Activated CD8-positive, alpha-beta T cell treated with anti-CD3 and anti-CD28 coated beads for 36 hours (primary cell): ENCODE results near the gene CBX2. TPM values are rescaled to one million over a fixed set of nuclear protein-coding genes. Genes with fewer than 3 reads are reported as not detected.
A peak's percentile ranks its signal among the peaks of the same experiment; 100 is the strongest.

Source experiments
- ATAC-seq: fragments of 200-7000 bp; cut with Tn5 transposase; one replicate; pipeline ENCODE4 v1.10.0; 2021; ENCODE audit warnings: mild to moderate bottlenecking, moderate library complexity
- CTCF ChIA-PET: fragments of 350-600 bp; sonication (Branson Sonifier 250); formaldehyde crosslinking; loops from one replicate; lab custom pipeline; 2021; ENCODE audit warnings: antibody characterized with exemption; lab: Charles Lee
- POLR2A ChIA-PET: fragments of 350-600 bp; sonication (Branson Sonifier 250); formaldehyde crosslinking; loops from one replicate; lab custom pipeline; 2021; ENCODE audit warnings: antibody characterized with exemption; lab: Charles Lee
- DNase-seq: peaks from one replicate; pipeline ENCODE4 v3.0.0-alpha.2; 2020
- H3K27ac Mint-ChIP-seq: one replicate; pipeline ENCODE4 v1.8.0; 2021; ENCODE audit warnings: mild to moderate bottlenecking, mixed read lengths
- H3K27me3 Mint-ChIP-seq: one replicate; pipeline ENCODE4 v1.8.0; 2021; ENCODE audit warnings: mixed read lengths
- H3K36me3 Mint-ChIP-seq: one replicate; pipeline ENCODE4 v1.8.0; 2021; ENCODE audit warnings: low read depth, mixed read lengths
- H3K4me1 Mint-ChIP-seq: one replicate; pipeline ENCODE4 v1.8.0; 2021; ENCODE audit warnings: low read depth, mixed read lengths
- H3K4me3 Mint-ChIP-seq: one replicate; pipeline ENCODE4 v1.8.0; 2021; ENCODE audit warnings: mild to moderate bottlenecking, moderate library complexity, mixed read lengths
- H3K9me3 Mint-ChIP-seq: one replicate; pipeline ENCODE4 v1.8.0; 2021; ENCODE audit warnings: mixed read lengths
- intact Hi-C: fragments of 100-400 bp; cut with micrococcal nuclease; formaldehyde crosslinking; loops from one replicate; pipeline ENCODE4 v1.10.0; 2022
- total RNA-seq, 2 experiments: library from RNA; stranded (reverse); gene quantifications; one replicate each; pipeline ENCODE4 v1.2.3, GENCODE V29; 2021
- TF ChIP-seq, protein P1 (sequence below): fragments of 200-600 bp; IDR thresholded peaks from one replicate; pipeline ENCODE4 v1.8.0; 2022; ENCODE audit warnings: antibody characterized with exemption, mild to moderate bottlenecking

Gene CBX2
- total RNA-seq, 2 experiments from 2014 or later = 8.0 to 9.7 TPM

DNA sequence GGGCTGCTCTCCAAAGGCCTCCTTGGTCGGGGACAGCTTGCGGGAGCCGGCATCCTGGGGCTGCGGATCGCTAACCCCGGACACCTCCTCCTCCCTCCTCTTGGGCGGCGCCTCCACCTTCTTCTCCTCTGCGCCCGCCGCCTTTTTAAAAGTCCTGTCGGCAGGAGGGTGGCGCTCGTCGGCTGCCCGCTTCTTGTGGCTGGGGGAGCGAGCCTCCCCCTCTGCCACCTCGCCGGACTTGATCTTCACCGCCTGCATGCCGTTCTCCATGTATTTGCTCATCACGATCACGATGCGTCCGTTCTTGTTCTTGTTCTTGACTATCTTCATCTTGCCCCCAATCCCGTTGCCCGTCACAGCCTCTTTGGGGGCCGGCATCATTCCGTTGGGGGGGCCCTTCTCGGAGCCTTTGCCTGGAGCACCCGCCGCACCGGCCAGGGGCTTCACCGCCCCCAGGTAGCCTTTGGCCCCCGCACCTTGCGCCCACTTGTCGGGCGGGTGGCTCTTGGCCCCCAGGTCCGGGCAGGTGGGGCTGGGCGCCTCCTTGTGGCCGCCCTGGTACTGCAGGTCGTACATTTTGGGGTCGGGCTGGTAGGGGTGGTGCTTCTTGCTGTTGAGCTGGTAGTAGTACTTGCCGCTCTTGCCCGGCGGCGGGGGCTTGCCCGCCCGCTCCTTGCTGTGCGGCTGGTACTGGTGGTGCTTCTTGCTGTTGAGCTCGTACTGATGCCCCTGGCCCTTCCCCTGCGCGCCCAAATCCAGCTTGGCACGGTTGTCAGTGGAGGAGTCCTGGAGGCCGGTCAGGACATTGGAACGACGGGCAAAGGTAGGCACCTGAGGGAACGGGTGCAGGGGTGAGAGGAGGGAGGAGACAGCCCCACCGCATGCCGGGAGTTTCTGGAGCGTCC lies 56.9 kb downstream of the CBX2 start:
- POLR2A ChIA-PET = interaction anchor here (0.6 to 1.3 kb wide), 4 partner anchors 15 to 28 kb away, joined by 3 to 4 read pairs (median 3); no protein-coding TSS in a partner anchor
- TF ChIP-seq, protein P1, sequence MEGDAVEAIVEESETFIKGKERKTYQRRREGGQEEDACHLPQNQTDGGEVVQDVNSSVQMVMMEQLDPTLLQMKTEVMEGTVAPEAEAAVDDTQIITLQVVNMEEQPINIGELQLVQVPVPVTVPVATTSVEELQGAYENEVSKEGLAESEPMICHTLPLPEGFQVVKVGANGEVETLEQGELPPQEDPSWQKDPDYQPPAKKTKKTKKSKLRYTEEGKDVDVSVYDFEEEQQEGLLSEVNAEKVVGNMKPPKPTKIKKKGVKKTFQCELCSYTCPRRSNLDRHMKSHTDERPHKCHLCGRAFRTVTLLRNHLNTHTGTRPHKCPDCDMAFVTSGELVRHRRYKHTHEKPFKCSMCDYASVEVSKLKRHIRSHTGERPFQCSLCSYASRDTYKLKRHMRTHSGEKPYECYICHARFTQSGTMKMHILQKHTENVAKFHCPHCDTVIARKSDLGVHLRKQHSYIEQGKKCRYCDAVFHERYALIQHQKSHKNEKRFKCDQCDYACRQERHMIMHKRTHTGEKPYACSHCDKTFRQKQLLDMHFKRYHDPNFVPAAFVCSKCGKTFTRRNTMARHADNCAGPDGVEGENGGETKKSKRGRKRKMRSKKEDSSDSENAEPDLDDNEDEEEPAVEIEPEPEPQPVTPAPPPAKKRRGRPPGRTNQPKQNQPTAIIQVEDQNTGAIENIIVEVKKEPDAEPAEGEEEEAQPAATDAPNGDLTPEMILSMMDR = peak; percentile 90
- Mint-ChIP-seq H3K9me3 (no peaks in the 10 kb centered on the region), H3K4me3 (no peak overlapping the region), H3K36me3 (peaks cover 18% of the 10 kb centered on the region), H3K27me3 (peaks cover under 1% of the 10 kb centered on the region), H3K27ac (no peak overlapping the region), H3K4me1 (peaks cover 29% of the 10 kb centered on the region)
- no peak for ATAC-seq
- intact Hi-C loops = loop anchor here (5.0 kb wide), 1 partner anchor 38 kb away; the partner anchor contains the start of gene CBX8
- CTCF ChIA-PET = interaction anchor here (0.6 to 4.0 kb wide), 16 partner anchors 9 to 136 kb away, joined by 3 to 56 read pairs (median 6); no protein-coding TSS in a partner anchor
- peak; percentile 67 for DNase-seq

DNA sequence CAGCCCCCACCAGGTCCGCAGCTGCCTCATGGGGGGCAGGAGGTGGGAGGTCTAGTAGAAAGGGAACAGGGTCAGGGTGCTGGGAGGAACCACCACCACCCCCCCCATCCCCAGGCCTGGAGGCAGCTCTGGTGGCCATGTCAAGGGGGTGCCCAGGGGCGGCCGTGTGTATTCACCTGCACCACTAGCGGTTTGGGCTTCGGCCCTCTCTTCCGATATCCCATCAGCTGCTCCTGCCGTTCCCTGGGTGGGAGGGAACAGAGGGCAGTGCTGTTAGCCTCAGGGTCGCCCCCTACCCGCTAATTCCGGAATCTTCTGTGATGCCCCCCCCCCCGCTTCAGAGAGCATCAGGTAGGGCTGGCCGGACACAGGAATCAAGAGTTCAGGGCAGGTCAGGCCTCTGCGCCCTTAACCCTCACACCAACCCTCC lies 57.5 kb downstream of the CBX2 start:
- H3K36me3 Mint-ChIP-seq = peaks cover 18% of the 10 kb centered on the region
- no peak overlapping the region for H3K27ac Mint-ChIP-seq
- no peak overlapping the region for H3K4me3 Mint-ChIP-seq

DNA sequence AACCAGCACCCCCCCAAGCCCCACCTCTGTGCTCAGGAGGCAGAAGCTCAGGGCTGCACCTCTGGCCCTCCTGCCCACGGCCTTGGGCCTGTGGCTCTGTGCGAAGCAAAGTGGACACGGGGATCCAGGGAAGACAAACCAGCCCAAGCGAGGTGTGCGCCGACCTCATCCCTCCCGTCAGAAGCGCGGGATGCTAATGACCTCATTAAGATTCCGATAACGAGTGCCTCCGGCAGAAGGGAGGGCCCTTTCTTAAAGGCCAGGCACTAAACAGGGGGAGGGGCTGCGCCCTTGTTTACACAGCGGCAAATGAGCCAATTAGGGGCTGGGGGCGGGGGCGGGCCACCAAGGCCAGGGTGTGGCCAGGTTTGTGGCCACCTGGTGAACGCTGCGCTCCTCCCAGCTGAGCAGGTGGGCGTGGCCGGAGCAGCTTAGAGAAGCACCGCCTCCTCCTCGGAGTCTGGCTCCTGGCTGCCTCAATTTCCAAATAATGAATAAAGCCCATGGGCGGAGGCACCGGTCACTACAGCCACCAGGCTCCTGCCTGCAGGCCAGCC lies 58.1 kb downstream of the CBX2 start:
- Mint-ChIP-seq H3K27me3 (peaks cover 10% of the 10 kb centered on the region), H3K27ac (no peak overlapping the region), H3K4me3 (no peak overlapping the region), H3K36me3 (peaks cover 18% of the 10 kb centered on the region), H3K4me1 (peaks cover 36% of the 10 kb centered on the region), H3K9me3 (no peaks in the 10 kb centered on the region)
- CTCF ChIA-PET = interaction anchor here (0.6 to 4.0 kb wide), 16 partner anchors 7 to 134 kb away, joined by 3 to 56 read pairs (median 6); partner anchors contain the start of gene CBX8
- TF ChIP-seq, protein P1 = no peak
- no peak for ATAC-seq
- intact Hi-C loops = loop anchor here (5.0 kb wide), 1 partner anchor 39 kb away; the partner anchor contains the start of gene CBX8
- POLR2A ChIA-PET = interaction anchor here (1.1 to 2.2 kb wide), 7 partner anchors 8 to 39 kb away, joined by 3 to 11 read pairs (median 5); partner anchors contain the start of gene CBX8
- DNase-seq = peak; percentile 32

More for the DNA sequence above, 57.5 kb downstream of the CBX2 start:
- H3K27me3 Mint-ChIP-seq = peaks cover 6% of the 10 kb centered on the region
- DNase-seq (no peak), ATAC-seq (no peak)
- ChIA-PET CTCF (interaction anchor here (0.6 to 4.0 kb wide), 14 partner anchors 9 to 90 kb away, joined by 3 to 56 read pairs (median 7); partner anchors contain the start of gene CBX8), POLR2A (interaction anchor here (1.0 to 1.3 kb wide), 3 partner anchors 15 to 25 kb away, joined by 3 to 4 read pairs (median 3); no protein-coding TSS in a partner anchor)
- intact Hi-C loops = loop anchor here (5.0 kb wide), 1 partner anchor 38 kb away; the partner anchor contains the start of gene CBX8
- TF ChIP-seq, protein P1 = no peak
- H3K4me1 Mint-ChIP-seq = peaks cover 34% of the 10 kb centered on the region
- H3K9me3 Mint-ChIP-seq = no peaks in the 10 kb centered on the region

DNA sequence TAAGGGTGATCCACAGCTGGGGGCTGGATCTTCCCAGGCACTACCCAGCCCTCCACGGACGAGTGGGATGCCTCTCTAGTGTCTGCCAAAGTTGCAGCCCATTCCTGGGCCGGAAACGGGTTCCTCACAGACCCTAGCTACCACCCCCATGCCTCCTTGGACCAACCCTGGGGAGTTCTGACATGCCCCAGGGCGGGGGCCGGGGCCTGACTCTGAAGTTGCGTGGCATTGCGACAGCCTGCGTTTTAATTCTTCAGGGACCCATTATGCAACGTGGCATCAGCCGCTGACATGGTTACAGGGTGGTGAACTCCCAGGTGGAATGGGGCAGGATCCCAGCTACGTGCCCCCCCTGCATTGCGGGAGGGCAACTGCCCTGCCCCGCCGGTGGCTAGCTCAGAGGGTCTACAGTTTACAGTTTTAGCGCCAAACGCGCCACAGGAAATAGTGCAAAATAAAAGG lies 58.6 kb downstream of the CBX2 start:
- POLR2A ChIA-PET = interaction anchor here (0.8 to 2.2 kb wide), 8 partner anchors 8 to 157 kb away, joined by 3 to 11 read pairs (median 5); partner anchors contain the start of gene CBX8
- H3K9me3 Mint-ChIP-seq = no peaks in the 10 kb centered on the region

More for the DNA sequence above, 58.6 kb downstream of the CBX2 start:
- H3K27me3 Mint-ChIP-seq = peaks cover 15% of the 10 kb centered on the region
- DNase-seq (no peak), ATAC-seq (no peak)
- intact Hi-C loops = loop anchor here (5.0 kb wide), 1 partner anchor 39 kb away; the partner anchor contains the start of gene CBX8
- CTCF ChIA-PET = interaction anchor here (0.6 to 4.0 kb wide), 15 partner anchors 8 to 134 kb away, joined by 3 to 56 read pairs (median 4); partner anchors contain the start of gene CBX8
- peaks cover 18% of the 10 kb centered on the region for H3K36me3 Mint-ChIP-seq
- H3K27ac Mint-ChIP-seq = peak overlapping the region; percentile 92
- peaks cover 41% of the 10 kb centered on the region for H3K4me1 Mint-ChIP-seq
- H3K4me3 Mint-ChIP-seq = peak overlapping the region; percentile 91
- TF ChIP-seq, protein P1 = no peak
